Stimulated activated CD4-positive, alpha-beta T cell treated with anti-CD3 and anti-CD28 coated beads, TNF-alpha, amount 100 ng/mL, for 24 hours (primary cell): Measurements from ENCODE around the gene SLC19A1.
"Not testable (repeated sequence)": the region's sequence is repeated elsewhere in the genome, so short reads cannot be mapped to it uniquely, and the experiment has no call there.

Experiments used
- DNase-seq, 3 experiments: peaks; one replicate each; pipeline ENCODE4 v3.0.0-alpha.2; 2020; ENCODE audit warnings: low read depth in 3 of 3

Gene SLC19A1

DNA sequence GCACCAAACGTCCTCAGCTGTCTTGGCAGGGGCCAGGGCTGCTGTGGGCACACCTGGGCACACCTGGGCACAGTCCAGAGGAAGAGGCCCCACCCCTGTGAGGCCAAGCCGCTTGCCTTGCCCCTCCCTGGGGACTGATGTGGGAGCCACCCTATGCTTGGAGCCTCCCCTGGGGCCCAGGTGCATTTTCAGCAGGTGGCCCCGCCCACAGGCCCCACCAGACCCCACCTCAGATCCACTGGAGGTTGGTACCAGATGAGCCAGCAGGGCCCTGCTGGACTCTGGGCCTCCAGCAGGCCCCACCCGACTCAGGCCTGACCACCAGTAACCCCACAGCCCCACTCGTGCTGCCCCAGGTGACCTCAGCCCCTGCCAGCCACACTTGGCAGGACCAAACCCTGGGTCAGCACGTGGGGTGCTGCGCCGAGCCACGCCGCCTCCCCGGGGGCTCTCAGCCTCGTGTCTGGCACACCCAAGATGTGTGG, 8.8 kb downstream of the SLC19A1 start:
- DNase-seq = no peak

DNA sequence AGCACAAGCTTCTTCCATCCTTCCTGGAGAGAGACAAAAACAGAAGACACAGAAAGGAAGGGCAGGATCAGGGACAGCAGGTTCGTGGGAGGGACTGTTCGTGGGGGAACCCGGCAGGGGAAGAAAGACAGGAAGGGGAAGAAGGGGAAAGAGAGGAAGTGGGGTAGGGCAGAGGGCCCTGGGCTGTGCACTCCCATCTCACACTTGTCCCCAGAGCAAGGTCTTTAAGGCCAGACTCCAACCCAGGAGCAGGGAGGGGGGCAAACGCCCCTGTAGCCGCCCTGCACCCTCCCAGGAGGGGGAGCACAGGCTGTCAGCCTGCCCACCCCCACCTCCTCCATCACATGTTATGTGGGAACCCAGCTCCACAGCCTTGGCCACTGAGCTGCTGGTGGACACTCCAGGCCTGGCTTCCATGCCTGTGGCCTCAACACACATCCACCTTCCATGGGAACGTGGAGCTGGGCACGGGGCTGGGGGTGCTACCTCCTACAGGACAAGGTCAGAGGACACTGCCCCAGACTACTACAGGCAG, 9.3 kb downstream of the SLC19A1 start:
- DNase-seq = no peak

DNA sequence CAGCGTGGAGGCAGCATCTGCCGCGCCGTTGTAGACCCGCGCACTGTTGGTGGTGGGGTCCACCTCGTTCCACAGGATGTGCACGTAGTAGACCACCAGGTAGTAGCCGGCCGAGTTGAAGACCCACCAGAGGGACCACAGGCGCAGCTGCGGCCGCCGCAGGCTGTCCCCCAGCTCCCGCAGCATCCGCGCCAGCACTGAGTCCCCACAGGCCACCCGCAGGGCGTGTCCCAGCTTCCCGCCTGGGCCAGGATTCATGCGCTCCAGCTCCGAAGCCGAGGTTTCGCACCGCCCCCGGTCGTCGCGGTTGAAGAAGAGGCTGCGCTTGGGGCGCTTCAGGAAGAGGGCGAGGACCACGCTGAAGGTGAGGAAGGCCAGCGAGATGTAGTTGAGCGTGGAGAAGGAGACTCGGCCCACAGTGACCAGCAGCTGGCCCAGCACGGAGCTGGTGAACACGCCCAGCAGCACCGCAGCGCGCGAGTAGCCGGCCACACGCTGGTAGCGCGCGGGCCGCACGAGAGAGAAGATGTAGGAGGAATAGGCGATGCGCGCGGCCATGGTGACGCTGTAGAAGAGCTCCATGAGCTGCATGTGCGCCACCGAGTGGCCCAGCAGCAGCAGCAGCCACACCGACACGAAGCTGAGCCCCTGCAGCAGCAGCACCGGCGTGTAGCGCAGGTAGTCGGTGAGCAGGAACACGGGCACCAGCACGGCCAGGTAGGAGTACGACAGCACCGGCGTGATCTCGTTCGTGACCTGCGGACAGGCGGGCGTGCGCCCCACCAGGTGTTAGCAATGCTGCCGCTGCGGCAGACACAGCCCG, 10.6 kb downstream of the SLC19A1 start:
- no peak for DNase-seq

DNA sequence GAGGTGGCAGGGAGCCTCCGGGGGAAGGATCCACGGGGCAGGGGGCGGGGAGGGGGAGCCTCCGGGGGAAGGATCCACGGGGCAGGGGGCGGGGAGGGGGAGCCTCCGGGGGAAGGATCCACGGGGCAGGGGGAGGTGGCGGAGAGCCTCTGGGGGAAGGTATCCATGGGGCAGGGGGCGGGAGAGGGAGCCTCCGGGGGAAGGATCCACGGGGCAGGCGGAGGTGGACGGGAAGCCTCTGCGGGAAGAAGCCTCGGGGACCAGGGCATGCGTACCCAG, 11.2 kb downstream of the SLC19A1 start:
- not testable (repeated sequence) for DNase-seq

DNA sequence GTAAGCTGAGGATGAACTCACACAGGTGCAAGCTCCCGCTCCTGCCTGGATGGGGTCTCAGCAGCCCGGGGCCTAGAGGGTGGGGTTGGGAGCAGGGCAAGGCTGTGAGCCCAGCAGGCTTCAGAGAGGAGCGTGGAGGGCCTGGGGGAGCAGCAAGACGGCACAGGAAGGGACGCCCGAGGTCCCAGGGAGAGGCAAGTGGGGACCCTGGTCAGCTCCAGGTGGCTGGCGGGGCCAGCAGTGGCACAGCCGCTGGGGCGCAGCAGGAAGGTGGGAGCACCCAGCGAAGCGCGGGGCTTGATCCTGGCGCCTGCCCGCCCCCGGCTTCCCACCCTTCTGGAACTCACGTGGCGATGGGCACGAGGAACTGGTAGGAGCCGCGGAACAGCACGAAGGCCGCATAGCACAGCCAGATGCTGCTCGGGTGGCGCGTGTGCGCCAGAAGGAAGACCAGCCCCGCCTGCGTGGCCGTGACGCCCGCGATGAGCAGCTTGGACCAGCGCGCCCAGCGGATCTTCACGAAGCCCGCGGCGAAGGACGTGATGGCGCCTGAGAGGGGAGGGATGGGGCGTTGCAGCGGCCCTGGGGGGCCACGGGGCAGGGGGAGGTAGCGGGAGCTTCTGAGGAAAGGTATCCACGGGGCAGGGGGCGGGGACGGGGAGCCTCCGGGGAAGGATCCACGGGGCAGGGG, 11.7 kb downstream of the SLC19A1 start:
- DNase-seq = no peak

DNA sequence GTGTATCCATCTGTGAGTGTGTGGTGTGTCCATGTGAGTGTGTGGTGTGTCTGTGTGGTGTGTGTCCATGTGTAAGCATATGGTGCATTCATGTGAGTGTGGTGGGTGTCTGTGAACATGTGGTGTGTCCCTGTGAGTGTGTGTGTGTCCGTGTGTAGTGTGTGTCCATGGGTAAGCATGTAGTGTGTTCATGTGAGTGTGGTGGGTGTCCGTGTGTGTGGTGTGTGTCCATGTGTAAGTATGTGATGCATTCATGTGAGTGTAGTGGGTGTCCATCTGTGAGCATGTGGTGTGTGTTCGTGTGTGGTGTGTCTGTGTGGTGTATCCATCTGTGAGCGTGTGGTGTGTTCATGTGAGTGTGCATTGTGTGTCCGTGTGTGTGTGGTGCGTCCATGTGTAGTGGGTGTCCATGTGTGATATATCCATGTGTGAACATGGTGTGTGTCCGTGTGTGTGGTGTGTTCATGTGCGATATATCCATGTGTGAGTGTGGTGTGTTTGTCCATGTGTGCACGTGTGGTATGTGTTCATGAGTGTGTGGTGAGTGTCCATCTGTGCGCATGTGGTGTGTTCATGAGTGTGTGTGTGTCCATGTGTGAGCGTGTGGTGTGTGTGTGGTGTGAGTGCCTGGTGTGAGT, 12.3 kb downstream of the SLC19A1 start:
- no peak for DNase-seq

DNA sequence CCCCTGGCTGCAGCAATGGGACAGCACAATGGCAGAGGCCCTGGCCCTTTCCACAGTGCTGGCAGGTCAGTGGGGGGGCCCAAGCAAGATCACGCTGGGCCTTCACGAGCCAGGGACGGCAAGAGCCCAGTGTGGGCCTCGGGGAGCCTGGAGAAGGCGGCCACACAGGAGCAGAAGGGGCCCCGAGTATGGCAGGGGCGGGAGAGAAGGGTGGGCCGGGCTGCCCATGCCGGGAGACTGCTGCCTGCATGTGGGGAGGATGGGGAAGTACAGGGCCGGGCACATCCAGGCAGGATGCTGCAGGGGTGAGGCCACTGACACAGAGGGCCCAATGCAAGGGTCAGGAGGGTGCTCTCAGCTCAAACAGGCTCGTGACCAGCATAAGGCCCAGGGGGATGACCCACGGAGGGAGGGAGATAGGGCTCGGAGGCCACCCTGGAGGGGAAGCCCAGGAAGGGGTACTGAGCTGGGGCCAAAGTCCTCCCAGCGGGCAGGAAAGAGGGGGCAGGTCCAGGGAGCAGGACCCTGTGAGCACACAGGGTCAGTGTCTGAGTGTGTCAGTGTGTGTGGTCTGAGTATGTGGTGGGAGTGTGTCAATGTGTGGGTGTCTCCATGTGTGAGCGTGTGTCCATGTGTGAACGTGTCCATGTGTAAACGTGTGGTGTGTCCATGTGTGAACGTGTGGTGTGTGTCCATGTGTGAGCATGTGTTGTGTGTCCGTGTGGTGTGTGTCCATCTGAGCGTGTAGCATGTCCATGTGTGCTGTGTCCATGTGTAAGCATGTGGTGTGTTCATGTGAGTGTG, 13.1 kb downstream of the SLC19A1 start:
- DNase-seq = no peak

DNA sequence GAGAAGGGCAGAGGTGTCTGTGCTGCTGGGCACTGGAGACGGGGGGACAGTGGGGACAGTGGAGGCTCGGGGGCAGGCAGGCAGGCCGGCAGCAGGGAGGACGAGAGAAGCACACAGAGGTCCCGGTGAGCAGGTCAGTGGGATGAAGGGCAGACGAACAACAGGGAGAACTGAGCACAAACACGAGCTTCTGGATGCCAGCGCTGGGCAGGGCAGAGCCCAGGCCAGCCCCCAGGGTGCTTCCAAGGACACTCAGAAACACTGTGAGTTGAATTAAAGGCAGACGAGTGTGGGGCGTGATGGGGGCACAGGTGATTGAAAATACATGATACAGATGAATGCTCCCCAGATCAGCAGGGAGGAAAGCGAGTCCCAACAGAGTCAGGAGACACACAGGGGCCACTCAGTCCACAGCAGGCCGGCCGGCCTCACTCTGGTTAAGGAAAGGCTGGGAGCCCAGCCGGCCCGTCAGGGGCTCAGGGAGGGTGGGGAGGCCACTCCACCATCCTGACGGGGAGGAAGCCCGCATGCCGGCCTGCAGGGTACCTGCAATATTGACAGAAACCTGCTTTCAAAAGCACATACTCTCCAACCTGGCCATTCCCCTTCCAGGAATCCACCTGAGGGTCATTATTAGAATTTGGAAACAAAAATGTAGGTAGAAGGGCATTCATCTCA, 14.1 kb downstream of the SLC19A1 start:
- DNase-seq = no peak

DNA sequence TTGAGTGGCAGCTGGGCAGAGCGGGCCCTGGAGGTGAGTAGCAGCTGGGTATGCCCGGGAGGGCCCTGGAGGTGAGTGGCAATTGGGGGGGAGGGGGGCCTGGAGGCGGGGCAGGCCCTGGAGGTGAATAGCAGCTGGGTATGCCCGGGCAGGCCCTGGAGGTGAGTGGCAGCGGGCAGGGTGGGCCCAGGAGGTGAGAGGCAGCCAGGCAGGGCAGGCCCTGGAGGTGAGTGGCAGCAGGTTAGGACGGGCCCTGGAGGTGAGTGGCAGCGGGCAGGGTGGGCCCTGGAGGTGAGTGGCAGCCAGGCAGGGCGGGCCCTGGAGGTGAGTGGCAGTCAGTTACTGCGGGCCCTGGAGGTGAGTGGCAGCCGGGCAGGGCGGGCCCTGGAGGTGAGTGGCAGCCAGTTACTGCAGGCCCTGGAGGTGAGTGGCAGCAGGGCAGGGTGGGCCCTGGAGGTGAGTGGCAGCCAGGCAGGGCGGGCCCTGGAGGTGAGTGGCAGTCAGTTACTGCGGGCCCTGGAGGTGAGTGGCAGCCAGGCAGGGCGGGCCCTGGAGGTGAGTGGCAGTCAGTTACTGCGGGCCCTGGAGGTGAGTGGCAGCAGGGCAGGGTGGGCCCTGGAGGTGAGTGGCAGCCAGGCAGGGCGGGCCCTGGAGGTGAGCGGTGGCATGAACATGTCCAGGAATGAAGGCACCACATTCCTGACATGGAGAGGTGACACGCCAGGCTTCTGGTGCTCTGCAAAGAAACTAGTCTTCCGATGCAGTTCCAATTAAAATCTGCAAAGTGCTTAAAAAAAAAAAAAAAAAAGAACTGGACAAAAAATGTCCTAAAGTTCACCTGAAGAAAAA, 14.9 kb downstream of the SLC19A1 start:
- not testable (repeated sequence) for DNase-seq

DNA sequence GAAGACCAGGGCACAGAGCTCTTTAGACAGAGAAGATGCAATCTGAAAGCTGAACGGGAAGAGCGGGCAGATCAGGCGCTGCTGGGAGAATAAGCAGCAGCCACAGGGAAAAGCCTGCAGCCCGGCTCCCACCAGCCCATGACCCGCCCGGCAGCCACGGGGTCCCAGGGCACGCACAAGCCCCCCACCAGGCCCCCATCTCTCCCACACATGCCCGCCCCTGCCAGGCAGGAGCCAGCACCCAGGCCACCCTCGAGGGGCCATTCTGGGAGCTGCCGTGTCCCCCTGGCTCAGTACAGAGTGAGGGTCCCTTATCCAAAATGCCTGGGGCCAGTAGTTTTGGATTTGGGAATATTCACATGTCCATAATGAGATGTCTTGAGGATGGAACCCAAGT, 16.3 kb downstream of the SLC19A1 start:
- DNase-seq = no peak

DNA sequence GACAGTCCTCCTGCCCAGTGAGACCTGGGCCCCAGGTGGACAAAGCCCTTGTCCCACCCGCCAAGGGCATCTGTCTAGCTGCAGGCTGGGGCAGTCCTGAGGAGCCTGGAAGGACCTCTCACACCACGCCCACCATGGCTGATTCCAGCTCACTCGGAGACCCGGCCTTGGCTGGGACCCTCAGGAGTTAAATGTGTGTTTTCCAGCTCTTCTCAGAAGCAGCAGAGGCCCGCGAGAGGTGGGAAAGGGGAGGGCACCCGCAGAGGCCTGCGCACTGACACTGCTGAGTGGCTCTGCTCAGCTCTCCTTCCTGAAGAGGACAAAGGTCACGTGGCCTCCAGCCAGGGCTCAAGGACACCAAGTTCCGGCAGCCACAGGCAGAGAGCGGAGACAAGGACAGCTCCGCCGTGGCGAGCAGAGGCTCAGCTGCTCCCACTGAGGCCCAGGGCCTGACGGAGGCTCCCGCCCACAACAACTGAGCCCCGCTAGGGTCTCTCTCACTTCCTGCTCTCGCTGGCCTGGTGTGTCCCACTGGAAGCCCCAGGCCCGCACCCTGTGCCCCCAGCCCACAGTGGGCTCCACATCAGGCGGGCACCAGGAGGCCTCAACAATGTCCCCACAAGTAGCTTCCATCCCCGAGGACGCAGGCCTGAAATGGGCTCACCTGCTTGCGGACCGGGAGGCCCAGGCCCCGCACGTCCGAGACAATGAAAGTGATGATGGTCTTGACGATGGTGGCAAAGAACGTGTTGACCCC, 16.9 kb downstream of the SLC19A1 start:
- DNase-seq = no peak

DNA sequence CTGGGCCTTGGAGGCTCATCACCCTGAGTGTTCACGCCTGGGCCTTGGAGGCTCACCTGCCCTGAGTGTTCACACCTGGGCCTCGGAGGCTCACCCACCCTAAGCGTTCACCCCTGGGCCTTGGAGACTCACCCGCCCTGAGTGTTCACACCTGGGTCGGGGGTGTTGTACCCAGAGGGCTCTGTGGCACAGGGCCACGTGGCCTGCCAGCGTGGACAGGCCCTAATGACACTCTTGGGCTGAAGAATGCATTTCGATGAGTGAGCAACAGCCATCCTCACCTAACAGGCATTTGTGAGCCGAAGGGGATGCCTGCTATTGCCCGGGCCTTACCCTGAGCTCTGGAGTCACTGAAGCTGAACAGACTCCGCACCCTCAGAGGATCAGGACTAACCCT, 17.5 kb downstream of the SLC19A1 start:
- DNase-seq = no peak

DNA sequence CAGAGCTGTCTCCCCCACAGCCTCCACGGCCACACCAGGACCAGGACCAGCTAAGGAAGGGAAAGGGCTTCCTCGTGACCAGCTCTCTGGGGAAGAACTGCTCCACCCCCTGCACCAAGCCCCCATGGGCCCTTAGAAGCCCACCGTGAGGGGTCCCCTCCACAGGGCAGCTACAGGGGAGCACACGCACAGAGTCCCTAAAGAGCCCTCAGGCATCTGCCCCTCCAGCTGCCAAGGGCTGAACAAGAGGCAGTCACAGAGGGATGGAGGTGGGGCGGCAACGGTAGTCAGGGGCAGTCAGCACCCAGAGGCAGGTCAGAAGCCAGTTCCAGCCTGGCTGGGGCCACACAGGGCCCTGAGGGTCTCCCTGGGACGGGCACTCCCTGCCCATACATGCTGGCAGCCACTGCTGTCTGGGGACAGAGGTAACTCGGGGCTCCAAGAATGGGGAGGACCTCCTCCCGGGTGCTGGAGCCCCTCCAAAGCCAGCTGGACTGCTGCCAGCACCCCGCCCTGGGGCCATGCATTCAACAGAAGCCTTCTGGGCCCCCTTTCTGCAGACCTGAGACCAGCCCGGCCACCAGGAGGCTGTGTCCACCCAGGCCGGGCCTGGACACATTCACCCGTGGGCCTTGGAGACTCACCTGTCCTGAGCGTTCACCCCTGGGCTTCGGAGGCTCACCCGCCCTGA, 18.7 kb downstream of the SLC19A1 start:
- DNase-seq = no peak

DNA sequence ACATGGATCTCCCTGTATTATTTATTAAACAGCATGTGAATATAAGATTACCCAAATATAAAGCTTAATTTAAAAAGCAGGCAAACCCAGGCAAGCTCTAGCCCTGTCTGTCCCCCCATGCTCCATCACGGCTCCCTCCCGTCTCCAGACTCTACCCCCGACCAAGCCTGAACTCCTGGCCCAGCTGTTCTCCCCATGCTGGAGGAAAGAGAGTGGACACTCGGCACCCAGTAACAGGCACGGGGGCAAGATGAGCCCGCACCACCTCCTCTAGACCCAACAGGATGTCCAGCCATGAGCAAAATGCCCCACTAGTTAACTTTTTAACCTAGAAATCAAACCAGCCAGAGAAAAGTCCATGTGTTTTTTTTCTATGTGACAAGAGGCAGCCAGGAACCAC, 19.3 kb downstream of the SLC19A1 start:
- DNase-seq = no peak

DNA sequence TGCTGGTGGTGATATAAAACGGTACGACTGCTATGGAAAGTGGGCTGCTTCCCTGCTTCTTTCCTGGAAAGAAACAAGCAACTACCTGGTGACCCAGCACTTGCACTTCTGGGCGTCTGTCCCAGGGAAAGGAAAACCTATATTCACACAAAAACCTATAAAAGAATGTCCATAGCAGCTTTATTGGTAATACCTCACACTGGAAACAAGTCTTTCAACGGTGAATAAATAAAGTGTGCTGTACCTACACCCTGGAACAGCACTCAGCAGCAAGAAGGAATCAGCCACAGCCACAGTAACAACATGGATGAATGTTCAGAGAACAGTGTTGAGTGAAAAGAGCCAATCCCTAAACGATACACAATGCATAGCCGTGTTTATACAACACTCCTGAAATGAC, 19.9 kb downstream of the SLC19A1 start:
- DNase-seq = no peak

DNA sequence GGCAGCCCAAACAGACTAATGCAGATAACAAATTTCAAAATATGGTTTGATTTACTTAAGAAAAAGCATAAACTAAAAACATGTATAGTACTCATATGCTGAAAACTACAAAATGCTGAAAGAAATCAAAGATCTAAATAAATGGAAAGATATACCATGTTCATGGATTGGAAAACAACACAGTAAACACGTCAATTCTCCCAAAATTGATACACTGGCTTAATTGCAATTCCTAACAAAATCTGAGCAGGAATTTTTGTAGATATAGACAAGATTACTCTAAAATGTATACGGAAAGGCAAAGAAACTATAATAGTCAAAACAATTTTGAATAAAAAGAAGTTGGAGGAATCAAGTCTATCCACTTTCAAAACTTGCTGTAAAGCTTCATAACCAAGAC, 21.0 kb downstream of the SLC19A1 start:
- DNase-seq = no peak

DNA sequence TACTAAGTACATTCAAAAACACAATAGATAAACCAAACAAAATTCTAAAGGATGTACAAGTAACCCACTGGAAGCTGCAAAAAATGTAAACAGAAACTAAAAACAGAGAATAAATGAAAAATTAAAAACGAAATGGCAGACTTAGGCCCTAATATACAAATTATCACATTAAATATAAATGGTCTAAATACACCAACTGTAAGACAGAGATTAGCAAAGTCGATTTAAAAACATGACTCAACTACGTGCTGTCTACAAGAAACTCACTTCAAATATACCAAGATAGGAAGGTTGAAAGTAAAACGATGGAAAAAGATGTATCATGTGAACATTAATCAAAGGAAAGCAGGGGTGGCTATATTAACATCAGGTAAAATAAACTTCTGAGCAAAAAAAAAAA, 23.1 kb downstream of the SLC19A1 start:
- DNase-seq = no peak

DNA sequence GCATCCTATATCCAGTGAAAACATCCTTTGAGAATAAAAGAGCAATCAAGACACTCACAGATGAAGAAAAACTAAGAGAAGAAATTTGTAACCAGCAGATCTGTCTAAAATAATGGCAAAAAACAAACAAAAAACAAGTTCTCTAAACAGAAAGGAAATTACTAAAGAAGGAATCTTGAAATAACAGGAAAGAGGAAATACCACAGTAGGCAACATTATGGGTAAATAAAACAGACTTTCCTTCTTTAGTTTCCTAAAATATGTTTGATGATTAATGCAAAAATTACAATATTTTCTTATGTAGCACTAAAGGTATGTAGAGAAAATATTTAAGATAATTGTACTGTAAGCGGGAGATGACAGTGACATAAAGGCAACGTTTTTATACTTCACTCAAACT, 23.5 kb downstream of the SLC19A1 start:
- no peak for DNase-seq
